ENCODE results near the gene MAPK8IP3. TPM values are rescaled to one million over a fixed set of nuclear protein-coding genes. Genes with fewer than 3 reads are reported as not detected.

Gene MAPK8IP3
- polyA plus RNA-seq, 3 donors, result 1.1 to 185 (median 2.1) TPM

DNA sequence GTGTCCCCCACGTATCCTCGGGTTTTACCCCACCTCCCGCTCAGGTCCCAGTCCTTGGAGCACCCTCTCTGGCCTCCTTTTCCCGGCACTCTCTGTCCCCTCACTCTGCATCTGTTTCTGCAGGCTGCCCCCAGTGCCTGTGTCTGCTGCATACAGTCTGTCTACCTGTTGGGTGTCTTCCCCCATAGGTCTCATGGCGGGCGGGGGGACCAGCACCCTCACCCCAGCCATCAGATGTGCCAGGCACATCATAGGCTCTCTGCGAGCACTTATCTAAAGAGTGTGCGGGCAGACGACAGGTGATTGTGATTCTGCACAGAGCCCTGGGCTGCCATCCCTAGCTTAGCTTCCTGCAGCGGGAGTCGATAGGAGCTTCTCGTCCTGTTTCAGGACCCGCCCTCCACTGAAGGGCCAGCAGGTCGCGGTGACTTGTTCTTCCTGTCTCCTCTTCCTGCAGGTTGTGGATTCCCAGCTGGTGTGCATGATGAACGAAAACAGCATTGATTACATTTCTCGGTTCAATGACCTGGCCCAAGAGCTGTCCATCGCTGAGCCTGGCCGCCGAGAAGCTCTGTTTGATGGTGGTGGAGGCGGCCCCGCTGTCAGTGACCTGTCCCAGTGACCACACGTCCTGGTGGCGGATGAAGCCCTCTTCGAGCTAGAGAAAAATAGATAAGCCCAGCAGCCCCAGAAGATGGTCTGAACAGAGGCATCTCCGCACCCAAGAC lies 32.4 kb upstream of the MAPK8IP3 start:
- Histone ChIP-seq H3K36me3 (replicated peaks in 1 of 2; ENCODE audit: control insufficient read depth in 1 of 2, insufficient read depth in 2 of 2, low read length in 2 of 2) (peaks cover 68 to 79% of the 10 kb centered on the region in 2 donors), H3K79me2 (ENCODE audit: insufficient read depth, low read length) (peaks cover 4% of the 10 kb centered on the region), H3K4me1 (ENCODE audit: control insufficient read depth in 1 of 2, insufficient read depth in 2 of 2, low read length in 2 of 2) (peaks cover 5 to 10% of the 10 kb centered on the region in 2 donors), H3K4me3 (replicated peaks in 1 of 3; ENCODE audit: low read depth in 2 of 3, low read length in 3 of 3) (no peak overlapping the region), H3K9me3 (replicated peaks in 1 of 2; ENCODE audit: control insufficient read depth in 1 of 2, insufficient read depth in 1 of 2, low read length in 2 of 2) (no peaks in the 10 kb centered on the region), H3K9ac (ENCODE audit: insufficient read depth, low read length, poor library complexity, severe bottlenecking) (no peak overlapping the region), H3K4me2 (replicated peaks; ENCODE audit: extremely low read depth, low read length, poor library complexity, severe bottlenecking) (no peak overlapping the region), H2AFZ (ENCODE audit: insufficient read depth, low read depth, low read length, poor library complexity, severe bottlenecking) (no peak overlapping the region), H3K27me3 (ENCODE audit: control insufficient read depth in 2 of 2, insufficient read depth in 2 of 2, low read length in 2 of 2) (no peaks in the 10 kb centered on the region), H3K27ac (ENCODE audit: low read depth in 1 of 2, low read length in 2 of 2) (no peak overlapping the region), H4K20me1 (ENCODE audit: insufficient read depth, low read length) (no peaks in the 10 kb centered on the region)
- Mint-ChIP-seq H3K9me3 (no peaks in the 10 kb centered on the region), H3K4me3 (no peak overlapping the region), H3K27ac (peak overlapping the region in 1 of 7 donors; percentile 53), H3K27me3 (ENCODE audit: low read depth in 3 of 3) (peaks cover 0 to 4% (median 1%) of the 10 kb centered on the region in 3 donors), H3K4me1 (peaks cover 4% of the 10 kb centered on the region), H3K36me3 (peaks cover 70 to 75% of the 10 kb centered on the region in 2 donors)
- intact Hi-C loops (cut with micrococcal nuclease), result loop anchor here in 1 of 2 donors (10.0 kb wide), 1 partner anchor 59 kb away; the partner anchor contains the start of genes CRAMP1 and IFT140
- 93% methylated on average over 26 of the region's 26 CpGs for WGBS (ENCODE audit: insufficient coverage)
- DNase-seq, result no peak
- TF ChIP-seq, protein P1, sequence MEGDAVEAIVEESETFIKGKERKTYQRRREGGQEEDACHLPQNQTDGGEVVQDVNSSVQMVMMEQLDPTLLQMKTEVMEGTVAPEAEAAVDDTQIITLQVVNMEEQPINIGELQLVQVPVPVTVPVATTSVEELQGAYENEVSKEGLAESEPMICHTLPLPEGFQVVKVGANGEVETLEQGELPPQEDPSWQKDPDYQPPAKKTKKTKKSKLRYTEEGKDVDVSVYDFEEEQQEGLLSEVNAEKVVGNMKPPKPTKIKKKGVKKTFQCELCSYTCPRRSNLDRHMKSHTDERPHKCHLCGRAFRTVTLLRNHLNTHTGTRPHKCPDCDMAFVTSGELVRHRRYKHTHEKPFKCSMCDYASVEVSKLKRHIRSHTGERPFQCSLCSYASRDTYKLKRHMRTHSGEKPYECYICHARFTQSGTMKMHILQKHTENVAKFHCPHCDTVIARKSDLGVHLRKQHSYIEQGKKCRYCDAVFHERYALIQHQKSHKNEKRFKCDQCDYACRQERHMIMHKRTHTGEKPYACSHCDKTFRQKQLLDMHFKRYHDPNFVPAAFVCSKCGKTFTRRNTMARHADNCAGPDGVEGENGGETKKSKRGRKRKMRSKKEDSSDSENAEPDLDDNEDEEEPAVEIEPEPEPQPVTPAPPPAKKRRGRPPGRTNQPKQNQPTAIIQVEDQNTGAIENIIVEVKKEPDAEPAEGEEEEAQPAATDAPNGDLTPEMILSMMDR (IDR thresholded peaks at IDR 0.05), result no peak

DNA sequence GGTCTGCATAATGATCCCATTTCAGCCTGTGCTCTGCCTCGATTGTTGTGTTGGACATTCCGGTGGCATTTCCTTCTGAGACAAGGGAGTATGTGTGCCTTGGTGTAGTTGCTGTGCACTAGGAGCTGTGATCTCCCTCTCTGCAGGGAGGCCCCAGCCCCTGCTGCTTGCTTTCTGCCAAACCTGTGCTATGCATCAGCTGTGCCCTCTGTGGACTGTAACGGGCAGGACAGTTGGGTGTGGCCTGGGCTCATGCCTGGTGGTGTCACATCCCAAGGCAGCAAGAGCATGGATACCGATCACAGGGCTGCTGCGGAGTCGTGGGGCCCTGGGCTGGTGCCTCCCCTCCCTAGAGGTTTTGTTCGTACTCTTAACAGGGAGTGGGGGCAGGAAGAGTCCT lies 31.7 kb upstream of the MAPK8IP3 start:
- Histone ChIP-seq H3K4me3 (replicated peaks in 1 of 3; ENCODE audit: low read depth in 2 of 3, low read length in 3 of 3) (no peak overlapping the region), H3K79me2 (ENCODE audit: insufficient read depth, low read length) (peaks cover 11% of the 10 kb centered on the region), H2AFZ (ENCODE audit: insufficient read depth, low read depth, low read length, poor library complexity, severe bottlenecking) (no peak overlapping the region), H3K36me3 (replicated peaks in 1 of 2; ENCODE audit: control insufficient read depth in 1 of 2, insufficient read depth in 2 of 2, low read length in 2 of 2) (peaks cover 61 to 72% of the 10 kb centered on the region in 2 donors), H3K9me3 (replicated peaks in 1 of 2; ENCODE audit: control insufficient read depth in 1 of 2, insufficient read depth in 1 of 2, low read length in 2 of 2) (no peaks in the 10 kb centered on the region), H3K4me2 (replicated peaks; ENCODE audit: extremely low read depth, low read length, poor library complexity, severe bottlenecking) (no peak overlapping the region), H3K27ac (ENCODE audit: low read depth in 1 of 2, low read length in 2 of 2) (no peak overlapping the region), H3K27me3 (ENCODE audit: control insufficient read depth in 2 of 2, insufficient read depth in 2 of 2, low read length in 2 of 2) (no peaks in the 10 kb centered on the region), H4K20me1 (ENCODE audit: insufficient read depth, low read length) (no peaks in the 10 kb centered on the region), H3K4me1 (ENCODE audit: control insufficient read depth in 1 of 2, insufficient read depth in 2 of 2, low read length in 2 of 2) (peaks cover 12 to 17% of the 10 kb centered on the region in 2 donors), H3K9ac (ENCODE audit: insufficient read depth, low read length, poor library complexity, severe bottlenecking) (no peak overlapping the region)
- no peak overlapping the region for H3K27ac Mint-ChIP-seq
- intact Hi-C loops (cut with micrococcal nuclease), result loop anchor here in 1 of 2 donors (10.0 kb wide), 1 partner anchor 60 kb away; the partner anchor contains the start of genes CRAMP1 and IFT140
- TF ChIP-seq, protein P1 (IDR thresholded peaks at IDR 0.05), result no peak
- peaks cover 63 to 68% of the 10 kb centered on the region in 2 donors for H3K36me3 Mint-ChIP-seq
- WGBS (ENCODE audit: insufficient coverage), result 92% methylated on average over 7 of the region's 7 CpGs
- H3K4me3 Mint-ChIP-seq, result no peak overlapping the region
- peaks cover 0 to 4% (median 1%) of the 10 kb centered on the region in 3 donors for H3K27me3 Mint-ChIP-seq (ENCODE audit: low read depth in 3 of 3)
- H3K4me1 Mint-ChIP-seq, result peaks cover 10% of the 10 kb centered on the region
- no peaks in the 10 kb centered on the region for H3K9me3 Mint-ChIP-seq
- DNase-seq, result no peak
